ENCODE results near the gene UBE2O. TPM values are rescaled to one million over a fixed set of nuclear protein-coding genes. Genes with fewer than 3 reads are reported as not detected.

Gene UBE2O
- total RNA-seq, 4 donors from 2014 or later, result 20.5 to 75.1 (median 31.6) TPM

DNA sequence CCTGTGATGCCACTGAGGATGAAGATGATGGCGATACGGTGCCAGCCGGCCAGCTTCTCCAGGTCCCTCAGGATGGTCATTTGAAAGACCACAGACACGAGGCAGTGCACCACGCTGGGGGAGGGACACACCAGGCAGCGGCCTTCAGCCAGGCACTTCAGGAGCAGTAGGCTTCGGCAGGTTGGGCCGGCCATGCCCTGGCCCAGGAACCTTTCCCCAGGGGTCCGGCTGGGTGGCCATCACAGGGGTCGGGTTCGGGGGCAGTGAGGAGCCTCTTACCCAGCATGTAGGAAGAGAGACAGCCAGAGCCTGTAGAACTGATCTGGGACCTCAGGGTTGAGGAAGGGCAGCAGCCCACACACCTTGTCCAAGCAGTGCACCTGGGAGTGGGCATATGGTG, 19.8 kb upstream of the UBE2O start:
- Histone ChIP-seq H3K36me3 (peaks cover 0 to 11% (median 0%) of the 10 kb centered on the region in 3 donors), H3K27ac (no peak overlapping the region), H3K4me3 (no peak overlapping the region), H3K9me3 (no peaks in the 10 kb centered on the region), H3K4me1 (no peaks in the 10 kb centered on the region), H3K27me3 (no peaks in the 10 kb centered on the region)
- DNase-seq, result no peak
- TF ChIP-seq CTCF (IDR thresholded peaks at IDR 0.05), result no peak
- TF ChIP-seq POLR2A (IDR thresholded peaks at IDR 0.05), result no peak

GRCh38 chr17:76472258-76472645, 19.3 kb upstream of the UBE2O start:
- Histone ChIP-seq H3K4me1 (no peaks in the 10 kb centered on the region), H3K27ac (no peak overlapping the region), H3K27me3 (no peaks in the 10 kb centered on the region), H3K9me3 (no peaks in the 10 kb centered on the region), H3K36me3 (peaks cover 0 to 11% (median 0%) of the 10 kb centered on the region in 3 donors), H3K4me3 (no peak overlapping the region)
- TF ChIP-seq CTCF (IDR thresholded peaks at IDR 0.05) (no peak), POLR2A (IDR thresholded peaks at IDR 0.05) (no peak)
- no peak for DNase-seq

- Histone ChIP-seq H3K27ac (no peak overlapping the region), H3K4me3 (no peak overlapping the region), H3K27me3 (no peaks in the 10 kb centered on the region), H3K9me3 (no peaks in the 10 kb centered on the region), H3K36me3 (peaks cover 0 to 11% (median 0%) of the 10 kb centered on the region in 3 donors), H3K4me1 (no peaks in the 10 kb centered on the region)
- no peak for TF ChIP-seq CTCF (IDR thresholded peaks at IDR 0.05)
- no peak for TF ChIP-seq POLR2A (IDR thresholded peaks at IDR 0.05)
- DNase-seq, result no peak
Measured at GRCh38 chr17:76471498-76472257, 18.7 kb upstream of the UBE2O start.

DNA sequence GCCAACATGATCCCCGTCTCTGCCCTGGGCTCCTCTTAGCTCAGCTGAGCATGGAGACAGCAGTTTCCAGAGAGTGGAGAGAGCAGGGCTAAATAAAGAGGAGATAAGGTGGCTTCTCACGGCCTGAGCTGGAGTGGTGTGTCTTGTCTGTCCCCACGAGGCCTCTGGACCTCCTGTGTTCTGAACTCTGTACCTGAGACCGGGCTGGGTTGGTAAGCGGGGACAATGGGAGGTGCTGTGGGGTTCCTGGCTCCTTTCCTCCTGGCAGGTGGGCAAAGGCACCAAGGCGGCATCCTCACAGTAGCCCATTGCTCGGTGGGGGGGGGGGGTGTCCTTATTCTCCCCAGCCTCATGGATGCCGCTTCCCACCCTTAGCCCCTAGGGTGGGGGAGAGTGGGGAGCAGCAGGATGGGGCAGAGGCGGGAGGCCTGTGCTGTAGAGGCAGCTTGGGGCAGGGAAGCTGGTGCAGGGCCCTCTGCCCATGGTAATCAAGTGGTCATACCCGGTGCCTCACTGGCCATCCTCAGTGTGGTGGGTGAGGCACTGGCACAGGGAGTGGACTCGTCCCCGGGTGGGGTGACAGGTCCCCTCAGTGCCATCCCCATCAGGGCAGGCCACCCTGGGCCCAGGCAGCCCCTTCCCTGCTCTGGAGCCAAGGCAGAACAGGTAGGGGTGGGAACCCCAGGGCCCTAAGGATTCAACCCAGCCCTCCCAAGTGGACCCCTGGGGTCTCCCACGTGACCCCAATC, 17.2 kb upstream of the UBE2O start:
- no peak for TF ChIP-seq POLR2A (IDR thresholded peaks at IDR 0.05)
- no peak for TF ChIP-seq CTCF (IDR thresholded peaks at IDR 0.05)
- Histone ChIP-seq H3K9me3 (no peaks in the 10 kb centered on the region), H3K27ac (no peak overlapping the region), H3K27me3 (no peaks in the 10 kb centered on the region), H3K4me3 (no peak overlapping the region), H3K4me1 (peaks cover 0 to 9% (median 0%) of the 10 kb centered on the region in 4 donors), H3K36me3 (peaks cover 0 to 11% (median 0%) of the 10 kb centered on the region in 3 donors)
- no peak for DNase-seq

DNA sequence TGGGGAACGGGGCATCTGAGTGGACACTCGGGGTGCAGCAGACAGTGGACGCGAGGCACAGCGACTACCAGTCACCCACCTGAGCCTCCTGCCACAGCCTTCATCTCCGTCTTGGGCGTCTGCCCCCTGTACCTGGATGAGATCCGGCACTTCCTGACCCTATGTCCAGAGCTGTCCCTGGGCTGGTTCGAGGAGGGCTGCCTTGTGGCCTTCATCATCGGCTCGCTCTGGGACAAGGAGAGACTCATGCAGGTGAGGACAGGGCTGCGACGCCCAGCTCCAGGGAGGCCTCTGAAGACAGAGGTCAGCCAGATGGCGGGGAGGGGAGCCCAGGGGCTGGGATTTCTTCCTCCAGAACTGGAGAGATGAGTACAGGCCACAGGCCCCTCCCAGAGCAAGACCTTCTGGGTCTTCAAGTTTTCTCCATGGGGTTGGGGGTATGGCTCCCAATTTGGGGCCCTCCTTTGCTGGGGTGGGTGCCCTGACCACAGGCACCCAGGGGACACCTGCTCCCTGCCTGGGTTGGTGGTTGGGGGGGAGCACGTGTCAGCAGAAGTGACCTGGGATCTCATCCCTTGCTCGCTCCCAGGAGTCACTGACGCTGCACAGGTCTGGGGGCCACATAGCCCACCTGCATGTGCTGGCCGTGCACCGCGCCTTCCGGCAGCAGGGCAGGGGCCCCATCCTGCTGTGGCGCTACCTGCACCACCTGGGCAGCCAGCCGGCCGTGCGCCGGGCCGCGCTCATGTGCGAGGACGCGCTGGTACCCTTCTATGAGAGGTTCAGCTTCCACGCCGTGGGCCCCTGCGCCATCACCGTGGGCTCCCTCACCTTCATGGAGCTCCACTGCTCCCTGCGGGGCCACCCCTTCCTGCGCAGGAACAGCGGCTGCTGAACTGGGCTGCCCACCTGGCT, 16.4 kb upstream of the UBE2O start:
- no peak overlapping the region for H3K27ac ChIP-seq
- no peak overlapping the region for H3K4me3 ChIP-seq
- H3K27me3 ChIP-seq, result no peaks in the 10 kb centered on the region
- peaks cover 0 to 9% (median 0%) of the 10 kb centered on the region in 4 donors for H3K4me1 ChIP-seq
- TF ChIP-seq CTCF (IDR thresholded peaks at IDR 0.05) (no peak), POLR2A (IDR thresholded peaks at IDR 0.05) (no peak)
- H3K36me3 ChIP-seq, result peaks cover 0 to 11% (median 0%) of the 10 kb centered on the region in 3 donors
- no peak for DNase-seq
- no peaks in the 10 kb centered on the region for H3K9me3 ChIP-seq

All from Peyer's patch (tissue), 4 donors.